ENCODE measurements around the gene WASHC2A.
"Not testable (repeated sequence)": the region's sequence is repeated elsewhere in the genome, so short reads cannot be mapped to it uniquely, and the experiment has no call there.

Gene WASHC2A

GRCh38 chr10:50152792-50153272 is 85.1 kb downstream of the WASHC2A start:
- DNase-seq (ENCODE audit: low spot score): no peak
- H3K27ac ChIP-seq: no peak overlapping the region
- CTCF ChIA-PET: interaction anchor here (0.6 kb wide), 1 partner anchor 9 kb away, joined by 3 read pairs; no protein-coding TSS in a partner anchor
- no peak for TF ChIP-seq CTCF (conservative IDR thresholded peaks at IDR 0.05; ENCODE audit: low read depth)
- POLR2A ChIA-PET (ENCODE audit: low non-redundant PET): no interaction called here

GRCh38 chr10:50157868-50158267 is 90.1 kb downstream of the WASHC2A start:
- DNase-seq (ENCODE audit: low spot score); H3K27ac ChIP-seq; POLR2A ChIA-PET (ENCODE audit: low non-redundant PET); CTCF ChIA-PET: not testable (repeated sequence)

GRCh38 chr10:50159856-50160255 is 92.1 kb downstream of the WASHC2A start:
- CTCF ChIA-PET; H3K27ac ChIP-seq; POLR2A ChIA-PET (ENCODE audit: low non-redundant PET); DNase-seq (ENCODE audit: low spot score): not testable (repeated sequence)

GRCh38 chr10:50165038-50165437 is 97.3 kb downstream of the WASHC2A start:
- CTCF ChIA-PET; DNase-seq (ENCODE audit: low spot score); POLR2A ChIA-PET (ENCODE audit: low non-redundant PET); H3K27ac ChIP-seq: not testable (repeated sequence)

- CTCF ChIA-PET; POLR2A ChIA-PET (ENCODE audit: low non-redundant PET); DNase-seq (ENCODE audit: low spot score); H3K27ac ChIP-seq: not testable (repeated sequence)
Observed at GRCh38 chr10:50167833-50168232, 100.1 kb downstream of the WASHC2A start.

GRCh38 chr10:50169506-50169905 is 101.8 kb downstream of the WASHC2A start:
- H3K27ac ChIP-seq; CTCF ChIA-PET; POLR2A ChIA-PET (ENCODE audit: low non-redundant PET): not testable (repeated sequence)
- peak; percentile 34 for DNase-seq (ENCODE audit: low spot score)

GRCh38 chr10:50174788-50175525 is 107.2 kb downstream of the WASHC2A start:
- H3K27ac ChIP-seq; POLR2A ChIA-PET (ENCODE audit: low non-redundant PET); CTCF ChIA-PET: not testable (repeated sequence)
- DNase-seq (ENCODE audit: low spot score): peak; percentile 16

Measured in RWPE1 (cell line).